Medulla oblongata (tissue), 1 donor: ENCODE data around the gene CYP2B6.
"Not testable (repeated sequence)": the region's sequence is repeated elsewhere in the genome, so short reads cannot be mapped to it uniquely, and the experiment has no call there.

Experiments
- DNase-seq: peaks from one replicate; pipeline ENCODE4 v3.0.0-alpha.2; 2015; ENCODE audit errors: extremely low spot score

CYP2B6 gene

DNA sequence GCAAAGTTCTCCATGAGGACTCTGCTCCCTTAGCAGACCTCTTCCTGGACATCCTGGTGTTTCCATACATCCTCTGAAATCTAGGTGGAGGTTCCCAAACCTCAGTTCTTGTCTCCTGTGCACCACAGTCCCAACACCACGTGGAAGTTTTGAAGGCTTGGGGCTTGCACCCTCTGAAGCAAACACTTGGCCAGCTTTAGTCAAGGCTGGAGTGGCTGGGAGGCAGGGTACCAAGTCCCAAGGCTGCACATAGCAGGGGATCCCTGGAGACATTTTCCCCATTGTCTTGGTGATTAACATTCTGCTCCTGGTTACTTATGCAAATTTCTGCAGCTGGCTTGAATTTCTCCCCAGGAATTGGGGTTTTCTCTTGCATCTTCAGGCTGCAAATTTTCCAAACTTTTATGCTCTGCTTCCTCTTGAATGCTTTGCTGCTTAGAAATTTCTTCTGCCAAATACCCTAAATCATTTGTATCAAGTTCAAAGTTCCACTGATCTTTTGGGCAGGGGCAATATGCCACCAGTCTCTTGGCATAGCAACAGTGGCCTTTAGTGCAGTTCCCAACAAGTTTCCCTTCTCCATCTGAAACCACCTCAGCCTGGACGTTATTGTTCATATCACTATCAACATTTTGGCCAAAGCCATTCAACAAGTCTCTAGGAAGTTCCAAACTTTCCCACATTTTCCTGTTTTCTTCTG, 10.2 kb upstream of the CYP2B6 start:
- not testable (repeated sequence) for DNase-seq

DNA sequence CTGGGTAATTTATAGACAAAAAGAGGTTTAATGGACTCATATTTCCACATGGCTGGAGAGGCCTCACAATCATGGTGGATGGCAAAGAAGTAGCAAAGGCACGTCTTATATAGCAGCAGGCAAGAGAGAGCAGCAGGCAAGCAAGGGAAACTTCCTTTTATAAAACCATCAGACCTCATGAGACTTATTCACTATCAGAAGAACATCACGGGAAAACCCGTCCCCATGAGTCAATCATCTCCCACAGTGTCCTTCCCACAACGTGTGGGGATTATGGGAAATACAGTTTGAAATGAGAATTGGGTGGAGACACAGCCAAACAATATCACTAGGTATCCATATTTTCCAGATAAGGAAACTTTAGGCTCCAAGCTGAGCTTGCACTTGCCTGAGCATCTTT, 9.5 kb upstream of the CYP2B6 start:
- DNase-seq: no peak

DNA sequence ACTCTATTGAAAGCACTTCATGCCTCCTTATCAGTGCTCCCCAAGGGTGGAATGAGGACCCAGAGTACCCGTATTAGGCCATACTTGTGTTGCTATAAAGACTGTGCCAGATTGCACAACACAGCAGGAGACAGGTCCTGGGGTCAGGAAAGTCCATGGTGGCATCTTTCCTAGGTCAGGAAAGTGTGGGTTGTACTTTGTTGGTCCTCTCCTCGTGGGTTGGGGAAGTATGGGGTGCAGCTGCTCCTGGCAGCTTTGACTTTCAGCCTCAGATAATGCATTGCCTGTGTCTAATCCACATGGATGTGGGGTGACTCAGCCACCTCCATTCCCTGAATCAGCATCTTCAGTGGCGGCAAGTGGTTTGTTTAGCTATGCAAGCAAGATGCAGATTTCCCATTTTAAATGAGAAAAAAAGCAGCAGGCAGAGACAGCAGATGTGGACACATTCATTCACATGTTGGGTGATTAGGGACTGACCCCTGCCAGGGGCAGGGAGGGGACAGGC, 8.4 kb upstream of the CYP2B6 start:
- no peak for DNase-seq

DNA sequence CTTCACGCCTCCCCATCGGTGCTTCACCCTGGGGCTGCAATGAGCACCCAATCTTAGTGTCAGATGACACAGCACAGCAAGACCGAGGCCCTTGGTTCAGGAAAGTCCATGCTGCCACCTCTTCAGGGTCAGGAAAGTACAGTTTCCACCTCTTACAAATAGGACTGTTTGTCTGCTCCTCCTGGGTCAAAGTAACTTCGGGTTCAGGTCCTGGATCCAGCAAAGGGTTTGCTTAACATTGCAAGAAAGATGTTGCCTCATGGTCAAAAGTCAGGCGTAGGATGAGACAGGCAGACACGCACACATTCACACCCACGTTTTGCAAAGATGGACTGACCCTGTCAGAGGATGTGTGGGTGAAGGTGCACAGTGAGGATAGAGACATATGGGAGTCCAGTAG, 1.6 kb upstream of the CYP2B6 start:
- DNase-seq: no peak

DNA sequence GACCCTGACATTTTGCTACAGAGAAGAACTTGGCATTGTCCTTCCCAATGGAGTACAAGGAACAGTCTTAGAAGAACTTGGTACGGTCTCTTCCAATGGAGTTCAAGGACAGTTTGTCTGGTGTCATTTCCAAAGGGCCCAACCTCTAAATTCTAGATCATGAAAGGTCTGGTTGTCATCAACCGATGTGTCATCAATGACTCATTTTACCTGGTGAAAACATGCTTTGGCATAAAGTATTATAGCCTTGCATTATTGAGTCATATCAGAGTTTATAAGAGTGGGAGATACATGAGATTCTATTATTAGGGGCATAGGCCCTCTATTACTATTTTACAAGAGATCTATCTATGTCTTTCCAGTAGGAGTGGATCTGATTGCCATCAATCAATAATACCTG, 4.3 kb downstream of the CYP2B6 start:
- no peak for DNase-seq

DNA sequence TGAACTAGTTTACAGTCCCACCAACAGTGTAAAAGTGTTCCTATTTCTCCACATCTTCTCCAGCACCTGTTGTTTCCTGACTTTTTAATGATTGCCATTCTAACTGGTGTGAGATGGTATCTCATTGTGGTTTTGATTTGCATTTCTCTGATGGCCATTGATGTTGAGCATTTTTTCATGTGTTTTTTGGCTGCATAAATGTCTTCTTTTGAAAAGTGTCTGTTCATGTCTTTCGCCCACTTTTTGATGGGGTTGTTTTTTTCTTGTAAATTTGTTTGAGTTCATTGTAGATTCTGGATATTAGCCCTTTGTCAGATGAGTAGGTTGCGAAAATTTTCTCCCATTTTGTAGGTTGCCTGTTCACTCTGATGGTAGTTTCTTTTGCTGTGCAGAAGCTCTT, 7.9 kb downstream of the CYP2B6 start:
- DNase-seq: not testable (repeated sequence)

DNA sequence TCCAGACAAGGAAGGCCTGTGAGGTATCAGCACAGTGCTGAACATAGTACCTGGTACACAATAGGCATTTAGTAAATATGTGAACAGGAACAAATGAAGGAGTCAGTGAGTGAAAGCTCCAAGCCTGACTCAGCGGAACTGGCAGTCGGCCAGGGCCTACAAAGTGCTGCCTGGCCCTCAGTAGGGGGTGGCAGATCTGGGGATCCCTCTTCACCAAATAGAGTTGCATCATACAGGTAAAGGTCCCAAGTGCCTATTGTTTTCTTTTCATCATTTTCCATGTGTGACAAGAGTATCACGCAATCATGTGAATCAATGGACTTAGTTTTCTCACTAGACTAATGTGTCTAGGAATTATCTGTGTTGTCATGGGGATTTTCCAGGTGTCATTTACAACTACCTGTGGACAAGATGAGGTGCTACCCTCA, 9.2 kb downstream of the CYP2B6 start:
- no peak for DNase-seq

DNA sequence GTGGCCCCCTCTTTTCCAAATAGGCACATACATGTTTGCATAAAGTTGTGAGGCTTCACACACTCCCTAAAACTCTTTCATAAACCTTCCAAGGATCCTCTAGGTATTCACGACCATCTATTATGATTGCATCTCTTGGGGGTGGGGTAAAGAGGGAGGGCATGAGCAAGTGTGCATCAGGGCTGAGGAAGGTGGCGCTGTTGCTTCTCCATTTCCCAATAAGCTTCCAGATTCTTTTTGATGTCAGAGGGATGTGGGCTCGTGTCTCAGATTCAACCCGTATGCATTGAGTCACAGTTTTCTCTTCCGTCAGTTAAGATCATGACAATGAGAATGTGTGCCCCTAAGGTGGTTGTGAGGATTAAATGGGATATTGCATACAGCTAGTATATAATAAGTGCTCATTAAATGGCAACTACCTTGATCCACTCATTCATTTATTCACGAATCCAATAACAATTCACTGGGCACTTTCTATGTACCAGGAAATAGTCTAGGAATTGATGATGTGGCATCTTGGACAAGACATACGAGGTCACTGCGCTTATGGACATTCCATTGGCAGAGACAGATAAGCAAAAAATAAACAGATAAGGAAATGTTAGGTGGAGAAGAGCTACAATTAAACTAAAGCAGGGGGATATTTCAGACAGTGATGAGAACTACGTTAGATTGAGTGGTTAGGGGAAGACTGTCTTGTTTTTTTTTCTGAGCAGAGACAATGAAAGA, 10.3 kb downstream of the CYP2B6 start:
- DNase-seq: no peak

DNA sequence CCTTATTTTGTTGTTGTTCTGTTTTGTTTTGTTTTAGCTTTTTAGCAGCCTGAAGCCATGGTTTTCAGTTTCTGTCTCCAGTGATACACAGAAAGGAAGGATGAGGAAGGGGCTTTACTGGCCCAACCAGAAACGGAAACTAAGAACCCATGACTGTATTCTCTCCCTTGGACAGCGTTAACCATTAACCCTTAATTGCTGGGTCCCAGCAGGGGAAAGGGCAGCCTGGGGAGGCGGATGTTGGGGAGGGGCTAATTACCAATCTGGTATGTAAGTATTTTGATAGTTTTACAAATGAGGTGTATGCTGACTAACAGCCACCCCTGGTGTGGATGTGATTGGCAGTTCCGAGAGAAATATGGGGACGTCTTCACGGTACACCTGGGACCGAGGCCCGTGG, 12.6 kb downstream of the CYP2B6 start:
- not testable (repeated sequence) for DNase-seq

DNA sequence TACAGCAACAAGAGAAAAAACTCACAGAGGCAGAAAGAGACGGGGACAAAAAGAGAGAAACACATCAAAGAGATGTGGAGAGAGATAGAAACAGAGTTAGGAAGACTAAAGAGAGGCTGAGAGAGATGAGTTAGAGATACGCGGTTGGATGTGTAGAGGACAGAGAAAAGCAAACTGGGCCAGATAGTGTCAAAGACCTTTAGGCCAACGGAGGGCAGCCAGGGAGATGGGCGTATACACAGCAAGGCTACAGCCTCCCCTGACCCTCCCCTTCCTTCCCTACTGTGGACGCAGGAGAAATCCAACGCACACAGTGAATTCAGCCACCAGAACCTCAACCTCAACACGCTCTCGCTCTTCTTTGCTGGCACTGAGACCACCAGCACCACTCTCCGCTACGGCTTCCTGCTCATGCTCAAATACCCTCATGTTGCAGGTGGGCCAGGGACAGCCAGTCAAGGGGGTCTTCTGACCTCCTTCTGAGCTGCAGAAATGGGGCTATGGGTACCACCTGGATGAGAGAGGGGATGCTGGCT, 18.7 kb downstream of the CYP2B6 start:
- no peak for DNase-seq

DNA sequence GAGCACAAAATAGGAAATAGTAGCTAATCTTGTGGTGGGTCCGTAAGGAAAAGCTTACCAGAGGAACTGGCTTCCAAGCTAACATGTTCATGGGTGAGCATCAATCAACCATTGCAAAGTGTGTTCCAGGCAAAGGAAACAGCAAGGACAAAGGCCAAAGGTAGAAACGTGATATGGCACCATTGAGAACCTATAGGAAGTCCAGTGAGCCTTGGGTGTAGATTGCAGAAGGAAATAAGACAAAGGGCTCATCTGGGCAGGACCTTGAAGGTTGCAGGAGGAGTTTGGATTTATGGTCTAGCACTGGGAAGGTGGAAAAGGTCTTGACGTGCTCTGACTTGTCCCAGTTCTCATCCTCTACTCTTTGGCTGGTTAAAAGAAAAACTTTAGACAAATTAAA, 22.3 kb downstream of the CYP2B6 start:
- DNase-seq: no peak

DNA sequence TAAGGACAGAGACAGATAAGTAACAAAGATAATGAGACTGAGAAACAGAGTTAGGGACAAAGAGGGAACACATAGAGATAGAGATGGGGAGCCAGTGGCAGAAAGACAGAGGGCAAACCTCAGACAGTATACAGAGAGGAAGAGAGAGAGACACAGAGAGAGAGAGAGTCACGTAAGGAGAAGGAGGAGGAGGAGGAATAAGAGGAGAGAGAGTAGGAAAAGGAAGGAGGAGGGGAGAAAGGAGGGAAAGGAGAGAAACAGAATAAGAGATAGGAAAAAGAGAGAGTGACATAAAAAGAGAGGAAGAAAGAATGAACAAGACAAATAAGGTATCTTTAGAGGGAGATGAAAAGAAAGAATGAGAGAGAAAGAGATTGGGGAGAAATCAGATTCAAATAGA, 23.6 kb downstream of the CYP2B6 start:
- DNase-seq: no peak

DNA sequence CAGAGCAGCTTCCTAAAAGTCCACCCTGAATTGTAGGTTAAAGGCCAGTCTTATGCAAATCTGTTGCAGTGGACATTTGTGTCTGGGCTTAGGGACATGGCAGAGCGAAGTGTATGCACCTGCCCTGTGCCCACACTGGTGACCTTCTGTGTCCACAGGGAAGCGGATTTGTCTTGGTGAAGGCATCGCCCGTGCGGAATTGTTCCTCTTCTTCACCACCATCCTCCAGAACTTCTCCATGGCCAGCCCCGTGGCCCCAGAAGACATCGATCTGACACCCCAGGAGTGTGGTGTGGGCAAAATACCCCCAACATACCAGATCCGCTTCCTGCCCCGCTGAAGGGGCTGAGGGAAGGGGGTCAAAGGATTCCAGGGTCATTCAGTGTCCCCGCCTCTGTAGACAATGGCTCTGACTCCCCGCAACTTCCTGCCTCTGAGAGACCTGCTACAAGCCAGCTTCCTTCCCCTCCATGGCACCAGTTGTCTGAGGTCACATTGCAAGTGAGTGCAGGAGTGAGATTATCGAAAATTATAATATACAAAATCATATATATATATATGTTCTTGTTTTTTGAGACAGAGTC, 25.5 kb downstream of the CYP2B6 start:
- no peak for DNase-seq

DNA sequence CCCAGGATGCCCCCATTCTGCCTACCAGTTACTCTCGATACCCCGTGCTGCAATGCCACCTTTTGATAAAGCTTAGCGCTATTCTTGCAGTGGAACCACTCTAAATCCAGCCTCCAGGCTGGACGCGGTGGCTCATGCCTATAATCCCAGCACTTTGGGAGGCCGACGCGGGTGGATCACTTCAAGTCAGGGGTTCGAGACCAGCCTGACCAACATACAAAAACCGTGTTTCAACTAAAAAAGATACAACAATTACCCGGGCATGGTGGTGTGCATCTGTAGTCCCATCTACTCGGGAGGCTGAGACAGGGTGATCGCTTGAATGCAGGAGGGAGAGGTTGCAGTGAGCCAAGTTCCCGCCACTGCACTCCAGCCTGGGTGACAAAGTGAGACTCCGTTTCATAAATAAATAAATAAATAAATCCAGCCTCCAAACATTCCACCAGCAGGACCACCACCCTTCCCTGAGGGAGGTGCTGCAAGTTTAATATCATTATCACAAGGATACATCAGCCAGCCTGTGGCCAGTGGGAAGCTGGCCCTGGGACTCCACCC, 27.7 kb downstream of the CYP2B6 start:
- DNase-seq: no peak

DNA sequence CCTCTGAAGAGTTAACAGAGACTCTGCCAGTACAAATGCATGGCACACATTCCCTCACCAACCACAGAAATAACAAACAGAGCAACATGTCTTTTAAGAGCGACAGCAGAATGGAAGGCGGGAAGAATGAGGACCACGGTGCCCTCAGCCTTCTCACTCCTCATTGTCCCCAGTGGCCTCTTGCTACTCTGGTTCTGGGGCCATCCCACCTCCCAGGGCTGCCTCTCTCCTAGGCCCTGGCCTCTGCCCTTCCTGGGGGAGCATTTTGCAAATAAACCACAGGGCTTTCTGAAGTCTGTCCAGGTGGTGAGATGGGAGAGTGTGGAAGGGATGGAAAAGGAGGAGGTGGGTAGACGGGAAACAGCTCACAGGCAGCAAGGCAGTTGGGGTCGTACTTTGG, 28.3 kb downstream of the CYP2B6 start:
- DNase-seq: no peak

DNA sequence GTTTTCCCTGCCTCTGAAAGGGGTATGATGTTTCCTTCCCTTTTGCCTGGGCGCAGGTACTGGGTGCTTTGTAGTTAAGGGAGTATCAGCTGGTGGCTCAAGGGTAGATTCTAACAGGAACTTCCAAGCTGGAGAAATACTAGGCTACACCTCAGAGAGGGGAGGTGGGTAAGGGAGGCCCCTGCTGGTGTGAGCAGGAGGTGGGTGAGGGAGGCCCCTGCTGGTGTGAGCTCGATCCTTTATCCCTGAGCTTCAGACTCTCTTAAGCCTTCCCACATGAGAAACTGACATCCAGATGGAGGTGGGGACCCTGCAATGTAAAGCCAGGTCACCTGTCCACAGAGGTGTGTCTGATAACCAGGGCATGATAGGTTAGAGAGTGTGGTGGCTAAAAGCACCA, 32.1 kb downstream of the CYP2B6 start:
- DNase-seq: no peak

DNA sequence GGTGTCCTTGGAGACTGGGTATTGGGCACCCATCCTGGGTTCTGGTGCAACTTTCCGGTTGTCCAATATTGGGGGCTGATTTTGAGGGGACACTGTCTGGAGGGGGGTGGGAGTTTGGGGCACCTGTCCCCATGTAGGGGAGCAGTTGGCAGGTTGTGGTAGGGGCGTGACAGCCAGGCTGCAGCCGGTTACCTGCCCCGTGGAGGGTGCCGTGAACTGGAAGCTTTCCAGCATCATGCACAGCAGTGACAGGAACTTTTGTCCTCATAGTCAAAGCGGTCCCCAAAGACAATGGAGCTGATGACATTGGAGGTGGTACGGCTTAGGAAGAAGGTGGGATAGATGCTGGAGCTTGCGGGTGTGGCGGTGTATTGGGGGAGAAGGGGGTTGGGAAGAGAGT, 34.3 kb downstream of the CYP2B6 start:
- no peak for DNase-seq

DNA sequence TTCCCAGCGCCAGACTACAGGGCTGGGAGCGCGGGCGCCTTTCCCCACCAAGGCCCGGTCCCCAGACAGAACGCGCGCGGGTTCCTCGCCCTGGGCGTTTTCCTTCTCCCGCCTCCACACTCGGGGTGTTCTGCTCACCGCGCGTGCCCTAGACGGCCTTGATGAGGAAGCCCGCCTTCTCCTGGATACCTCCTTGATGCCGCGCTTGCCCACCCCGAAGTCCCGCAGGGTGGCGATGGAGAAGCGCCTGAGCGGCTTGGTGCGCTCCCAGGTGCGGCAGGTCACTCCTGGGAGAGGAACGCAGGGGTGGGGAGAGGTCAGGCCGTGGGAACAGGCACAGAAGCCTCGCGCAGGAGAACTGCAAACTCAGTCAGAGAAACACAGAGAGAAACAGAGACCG, 34.8 kb downstream of the CYP2B6 start:
- no peak for DNase-seq

DNA sequence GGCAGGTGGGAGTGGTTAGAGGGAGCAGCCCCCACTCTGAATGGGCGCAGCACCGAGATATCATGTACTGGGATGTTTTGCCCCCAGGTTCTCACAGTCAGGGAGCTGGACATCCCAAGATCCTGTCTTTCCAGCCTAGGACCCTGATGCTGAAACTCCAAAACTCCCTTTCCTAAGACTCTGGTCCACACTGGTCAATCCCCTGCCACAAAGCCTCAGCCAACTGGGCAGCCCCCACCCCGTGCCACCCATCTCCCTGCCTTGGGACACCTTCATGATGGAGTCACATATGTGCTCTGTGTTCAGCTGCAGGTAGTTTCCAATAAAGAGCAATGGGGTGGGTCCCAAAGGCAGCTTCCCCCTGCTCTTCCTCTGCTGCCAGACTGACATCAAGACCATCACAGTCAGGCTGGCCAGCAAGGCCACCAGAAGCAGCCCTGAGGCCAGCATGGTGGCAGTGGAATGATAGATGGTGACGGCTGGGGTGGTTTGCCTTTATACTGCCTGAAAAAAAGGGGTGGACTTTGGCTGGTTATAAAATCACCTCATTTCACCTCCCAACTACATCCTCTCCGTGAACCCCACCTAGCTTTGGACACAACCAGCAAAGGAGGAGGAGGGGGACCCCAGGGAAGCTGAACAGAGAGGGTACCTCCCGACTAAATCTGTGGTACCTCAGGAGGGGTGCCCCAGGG, 36.3 kb downstream of the CYP2B6 start:
- DNase-seq: no peak

DNA sequence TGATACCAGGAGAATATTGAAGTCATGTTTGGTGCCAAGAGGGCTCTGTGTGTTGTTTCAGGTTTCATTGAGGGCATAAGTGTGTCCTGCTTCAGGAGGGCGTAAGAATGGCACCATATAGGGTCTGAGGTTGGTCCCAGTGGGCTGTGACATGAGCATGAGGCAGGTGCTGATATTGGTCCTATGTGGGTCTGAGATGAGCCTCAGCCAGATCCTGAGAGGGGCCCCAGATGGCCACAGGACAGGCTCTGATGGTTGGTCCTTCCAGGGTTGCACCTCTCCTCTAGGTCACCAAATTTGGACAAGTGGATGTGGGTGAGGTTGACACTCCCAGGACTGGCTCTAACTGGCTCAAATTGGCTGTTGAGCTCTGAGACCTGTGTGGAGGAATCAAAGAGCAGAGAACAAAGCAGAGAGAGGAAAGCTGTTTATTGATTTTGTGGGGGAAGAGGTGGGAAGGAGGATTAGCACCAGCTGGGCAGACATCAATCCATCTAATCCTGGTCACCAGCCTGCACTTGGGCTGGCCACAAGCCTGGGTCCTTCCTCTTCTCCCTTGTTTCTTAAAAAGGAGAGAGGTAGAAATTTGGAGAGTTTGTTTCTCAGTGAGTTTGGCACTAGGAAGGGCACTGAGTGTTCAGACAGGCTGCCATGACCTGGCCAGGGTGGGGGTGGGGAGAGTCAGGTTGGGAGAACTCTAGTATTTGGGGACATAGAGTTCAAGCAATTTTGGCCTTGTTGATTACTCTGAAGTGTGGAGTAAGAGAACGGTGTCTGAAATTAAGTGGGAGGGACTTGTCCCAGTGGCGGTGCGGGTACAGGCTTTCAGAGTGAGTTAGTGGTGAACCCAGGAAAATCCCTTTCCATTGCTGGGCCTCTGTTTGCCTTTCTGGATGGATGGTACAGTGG, 38.7 kb downstream of the CYP2B6 start:
- no peak for DNase-seq

DNA sequence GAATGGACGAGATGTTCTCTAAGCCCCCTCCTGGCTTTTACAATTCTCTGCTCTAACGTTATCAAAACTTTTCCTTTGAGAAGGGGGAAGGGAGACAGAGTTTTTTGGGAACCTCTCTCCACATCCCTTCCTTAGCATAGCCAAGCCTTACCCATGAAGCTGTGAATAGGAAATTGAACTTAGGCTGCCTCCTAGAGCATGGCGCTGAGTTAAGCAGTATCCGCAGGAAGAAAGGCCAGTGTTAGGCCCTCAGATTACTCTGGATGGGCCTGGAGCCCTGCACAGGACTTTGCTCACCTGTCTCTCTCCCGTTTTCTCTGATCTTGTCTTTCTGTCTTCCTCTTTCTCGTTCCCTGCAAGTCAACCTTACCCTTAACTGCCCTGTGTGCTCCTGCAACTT, 39.6 kb downstream of the CYP2B6 start:
- DNase-seq: no peak
